Body of pancreas (tissue), 4 donors: ENCODE results near the gene HCST.
"Not testable (repeated sequence)": the region's sequence is repeated elsewhere in the genome, so short reads cannot be mapped to it uniquely, and the experiment has no call there.

Experiments
- CTCF ChIP-seq, 7 experiments: fragments of 450-650 bp in 4 of 7; fragments of 200-600 bp in 3 of 7; sonication (generic) in 3 of 7; IDR thresholded peaks; one replicate each; pipeline ENCODE4 v1.5.1; 2016 to 2019; ENCODE audit warnings: antibody characterized with exemption in 7 of 7
- POLR2A ChIP-seq, 3 donors: fragments of 450-650 bp; IDR thresholded peaks; one replicate each; pipeline ENCODE4 v1.6.1; 2016; ENCODE audit warnings: antibody characterized with exemption in 3 of 3, mild to moderate bottlenecking in 2 of 3

GRCh38 chr19:35891819-35892218 lies 10.5 kb upstream of the HCST start:
- not testable (repeated sequence) for TF ChIP-seq CTCF, POLR2A (IDR thresholded peaks at IDR 0.05)
